SU-DHL-6 (cell line): Measurements from ENCODE around the gene SPG7.

Source experiments
- H2AFZ ChIP-seq: fragments of 200-600 bp; sonication (generic); 2 replicates; pipeline ENCODE4 v1.6.1; 2014; ENCODE audit warnings: low read depth, mild to moderate bottlenecking, moderate library complexity, mixed read lengths, antibody characterized with exemption, low read length; ENCODE audit not compliant: severe bottlenecking
- H3F3A ChIP-seq: fragments of 200-600 bp; shearing (Covaris generic); 2 replicates; pipeline ENCODE4 v1.6.0; 2016; ENCODE audit warnings: antibody characterized with exemption, mild to moderate bottlenecking; ENCODE audit not compliant: insufficient read depth
- H3K27ac ChIP-seq: fragments of 200-600 bp; sonication (generic); 2 replicates; pipeline ENCODE4 v1.5.1; 2016; ENCODE audit warnings: low read depth, mild to moderate bottlenecking, low read length, moderate library complexity, mixed read lengths
- H3K27me3 ChIP-seq: fragments of 200-600 bp; sonication (generic), shearing (Covaris generic); 2 replicates; pipeline ENCODE4 v1.6.0; 2014; ENCODE audit warnings: mild to moderate bottlenecking, low read length
- H3K36me3 ChIP-seq: fragments of 200-600 bp; sonication (generic); 2 replicates; pipeline ENCODE4 v1.6.1; 2014; ENCODE audit warnings: mild to moderate bottlenecking, low read length, mixed read lengths
- H3K4me2 ChIP-seq: fragments of 300-600, 200-600 bp; shearing (Covaris generic), sonication (generic); 2 replicates; pipeline ENCODE4 v1.6.0; 2014; ENCODE audit warnings: low read length, low read depth, mild to moderate bottlenecking; ENCODE audit not compliant: poor library complexity, severe bottlenecking
- H3K4me3 ChIP-seq: fragments of 200-600 bp; sonication (generic); 2 replicates; pipeline ENCODE4 v1.5.1; 2014; ENCODE audit warnings: antibody characterized with exemption, low read length, mild to moderate bottlenecking, mixed read lengths; ENCODE audit not compliant: insufficient read depth, poor library complexity, severe bottlenecking
- H3K79me2 ChIP-seq: fragments of 200-600 bp; sonication (generic); 2 replicates; pipeline ENCODE4 v1.6.1; 2014; ENCODE audit warnings: mild to moderate bottlenecking, low read length, moderate library complexity; ENCODE audit not compliant: insufficient read depth
- H3K9ac ChIP-seq: fragments of 200-600 bp; sonication (generic); 2 replicates; pipeline ENCODE4 v1.7.0; 2014; ENCODE audit warnings: mild to moderate bottlenecking, low read length
- H3K9me2 ChIP-seq: fragments of 200-600 bp; sonication (generic); replicated peaks from 2 replicates; pipeline ENCODE4 v1.6.1; 2014; ENCODE audit warnings: low read length; ENCODE audit not compliant: insufficient read depth
- H3K9me3 ChIP-seq: fragments of 200-600 bp; sonication (generic); 2 replicates; pipeline ENCODE4 v1.6.1; 2014; ENCODE audit warnings: low read length, mixed read lengths; ENCODE audit not compliant: insufficient read depth
- H4K20me1 ChIP-seq: fragments of 200-600 bp; sonication (generic); 2 replicates; pipeline ENCODE4 v1.6.1; 2014; ENCODE audit warnings: low read depth, mild to moderate bottlenecking, antibody characterized with exemption, low read length, moderate library complexity, mixed read lengths
- CTCF ChIP-seq: fragments of 200-600 bp; sonication (generic); IDR thresholded peaks from one replicate; pipeline ENCODE4 v1.5.1; 2017; ENCODE audit warnings: antibody characterized with exemption, mild to moderate bottlenecking, low read length, moderate library complexity; ENCODE audit not compliant: insufficient read depth, poor library complexity, severe bottlenecking
- EZH2phosphoT487 ChIP-seq: fragments of 200-600 bp; sonication (generic), shearing (Covaris generic); conservative IDR thresholded peaks from 2 replicates; pipeline ENCODE4 v1.6.1; 2018; ENCODE audit warnings: mild to moderate bottlenecking, antibody characterized with exemption, low read length, moderate library complexity, mixed read lengths

SPG7 gene

GRCh38 chr16:89511374-89511773, 3.2 kb downstream of the SPG7 start:
- TF ChIP-seq EZH2phosphoT487 (no peak), CTCF (no peak)
- Histone ChIP-seq H3K9me3 (no peaks in the 10 kb centered on the region), H3F3A (no peaks in the 10 kb centered on the region), H3K4me3 (no peak overlapping the region), H3K36me3 (0 out of 2 replicates have a peak, but pooled peaks cover 2% of the 10 kb centered on the region), H2AFZ (no peak overlapping the region), H4K20me1 (no peaks in the 10 kb centered on the region), H3K79me2 (peaks cover 10% of the 10 kb centered on the region), H3K9ac (no peak overlapping the region), H3K9me2 (no peaks in the 10 kb centered on the region), H3K4me2 (no peak overlapping the region), H3K27ac (no peak overlapping the region), H3K27me3 (no peaks in the 10 kb centered on the region)

DNA sequence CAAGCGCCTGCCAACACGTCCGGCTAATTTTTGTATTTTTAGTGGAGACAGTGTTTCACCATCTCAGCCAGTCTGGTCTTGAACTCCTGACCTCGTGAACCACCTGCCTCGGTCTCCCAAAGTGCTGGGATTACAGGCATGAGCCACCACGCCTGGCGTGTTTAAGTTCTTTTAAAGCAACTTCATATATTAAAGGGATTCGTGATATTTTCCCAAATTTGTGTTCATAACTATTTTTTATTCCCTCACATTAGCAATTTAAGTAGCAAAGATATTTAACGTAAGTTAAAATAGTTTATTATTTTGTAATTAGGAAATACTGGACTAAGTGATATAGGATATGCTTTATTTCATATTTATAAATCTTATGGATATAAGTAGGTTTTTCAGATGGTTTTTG, 4.2 kb downstream of the SPG7 start:
- no peak overlapping the region for H3K27ac ChIP-seq
- H4K20me1 ChIP-seq: no peaks in the 10 kb centered on the region
- H3K36me3 ChIP-seq: 0 out of 2 replicates have a peak, but pooled peaks cover 2% of the 10 kb centered on the region
- H3K9me3 ChIP-seq: no peaks in the 10 kb centered on the region
- H3K9ac ChIP-seq: no peak overlapping the region
- no peak overlapping the region for H3K4me2 ChIP-seq
- TF ChIP-seq CTCF (no peak), EZH2phosphoT487 (no peak)
- no peak overlapping the region for H2AFZ ChIP-seq
- no peak overlapping the region for H3K4me3 ChIP-seq
- H3K79me2 ChIP-seq: peaks cover 10% of the 10 kb centered on the region
- H3K27me3 ChIP-seq: no peaks in the 10 kb centered on the region
- no peaks in the 10 kb centered on the region for H3K9me2 ChIP-seq
- H3F3A ChIP-seq: no peaks in the 10 kb centered on the region

- Histone ChIP-seq H3K4me3 (no peak overlapping the region), H3K9ac (no peak overlapping the region), H3K36me3 (0 out of 2 replicates have a peak, but pooled peaks cover 2% of the 10 kb centered on the region), H2AFZ (no peak overlapping the region), H3K9me2 (no peaks in the 10 kb centered on the region), H3K9me3 (no peaks in the 10 kb centered on the region), H3K4me2 (no peak overlapping the region), H3K27me3 (no peaks in the 10 kb centered on the region), H3F3A (no peaks in the 10 kb centered on the region), H3K79me2 (peaks cover 8% of the 10 kb centered on the region), H4K20me1 (no peaks in the 10 kb centered on the region; the same call in 1 of the 2 replicates), H3K27ac (no peak overlapping the region)
- TF ChIP-seq EZH2phosphoT487 (no peak), CTCF (no peak)
Observed at GRCh38 chr16:89517128-89517527, 8.9 kb downstream of the SPG7 start.

- H3F3A ChIP-seq: no peaks in the 10 kb centered on the region
- H3K4me3 ChIP-seq: no peak overlapping the region
- peaks cover 8% of the 10 kb centered on the region for H3K79me2 ChIP-seq
- no peak overlapping the region for H3K27ac ChIP-seq
- H3K4me2 ChIP-seq: no peak overlapping the region
- H3K36me3 ChIP-seq: no peaks in the 10 kb centered on the region
- no peaks in the 10 kb centered on the region for H3K9me2 ChIP-seq
- H3K9me3 ChIP-seq: no peaks in the 10 kb centered on the region
- H3K27me3 ChIP-seq: no peaks in the 10 kb centered on the region
- H2AFZ ChIP-seq: no peak overlapping the region
- H3K9ac ChIP-seq: no peak overlapping the region
- no peaks in the 10 kb centered on the region; the same call in 1 of the 2 replicates for H4K20me1 ChIP-seq
- no peak for TF ChIP-seq EZH2phosphoT487
- no peak for TF ChIP-seq CTCF
Observed at GRCh38 chr16:89519881-89520280, 11.7 kb downstream of the SPG7 start.
